K562 (cell line): ENCODE results near the gene PRKD1. TPM values are rescaled to one million over a fixed set of nuclear protein-coding genes. Genes with fewer than 3 reads are reported as not detected.

ENCODE experiments used
- ATAC-seq: fragments of 200-7000 bp; cut with Tn5 transposase; 3 replicates; pipeline ENCODE4 v1.9.1; 2020; ENCODE audit warnings: moderate library complexity
- BruUV-seq: library from RNA; stranded (reverse); fragments of 400-500 nt; replicated peaks from 2 replicates; lab custom pipeline; 2021; lab: Mats Ljungman, UMichigan
- CTCF ChIA-PET: fragments of 300-600 bp; formaldehyde crosslinking; extraction: SDS; loops from one replicate; lab custom pipeline; 2021; ENCODE audit warnings: low intra/inter-chr PET ratio; lab: Yijun Ruan, JAX
- POLR2A ChIA-PET: fragments of 300-600, 350-650 bp; sonication (Branson Sonifier 250); formaldehyde crosslinking; extraction: SDS; loops from one replicate; lab custom pipeline; 2021; ENCODE audit warnings: antibody characterized with exemption, inconsistent platforms; lab: Yijun Ruan, JAX
- DNase-seq, 4 experiments: peaks; one replicate each; pipeline versions ENCODE4 v3.0.0 to v3.0.0-alpha.2; 2011 to 2018; ENCODE audit warnings: low spot score in 3 of 4, mixed read lengths in 3 of 4; ENCODE audit errors: extremely low read depth in 1 of 4
- FAIRE-seq: peaks from 2 replicates; lab custom pipeline; 2011; peaks lifted over from hg19 to GRCh38; lab: Jason Lieb, UNC
- H2AFZ ChIP-seq: 2 replicates; pipeline ENCODE4 v1.6.0; 2011; ENCODE audit warnings: low read depth, low read length, control low read depth, inconsistent platforms
- H3K27ac ChIP-seq: fragments of 200-600 bp; 3 replicates; pipeline ENCODE4 v1.8.0; 2011; ENCODE audit warnings: low read depth, mild to moderate bottlenecking, control low read depth, inconsistent platforms, low read length, moderate library complexity, mixed read lengths; ENCODE audit errors: extremely low read depth
- H3K27me3 ChIP-seq, 2 experiments: fragments of 300-600 bp in 1 of 2; 2 replicates in 1 of 2; 3 replicates in 1 of 2; pipeline versions ENCODE4 v1.6.0 to v1.8.0; 2011; ENCODE audit warnings: inconsistent platforms in 2 of 2, low read length in 2 of 2, mild to moderate bottlenecking in 1 of 2, mixed read lengths in 1 of 2, moderate library complexity in 1 of 2; ENCODE audit not compliant: control insufficient read depth in 2 of 2, insufficient read depth in 2 of 2
- H3K36me3 ChIP-seq: fragments of 300-600 bp; 3 replicates; pipeline ENCODE4 v1.8.0; 2011; ENCODE audit warnings: mild to moderate bottlenecking, low read length, inconsistent platforms; ENCODE audit not compliant: control insufficient read depth, insufficient read depth
- H3K4me1 ChIP-seq, 2 experiments: fragments of 200-600 bp in 1 of 2; replicated peaks in 1 of 2; 2 replicates in 1 of 2; 3 replicates in 1 of 2; pipeline versions ENCODE4 v1.5.1 to v1.8.0; 2011; ENCODE audit warnings: inconsistent platforms in 2 of 2, low read length in 2 of 2, mild to moderate bottlenecking in 1 of 2, mixed read lengths in 1 of 2, moderate library complexity in 1 of 2; ENCODE audit not compliant: control insufficient read depth in 2 of 2, insufficient read depth in 2 of 2
- H3K4me2 ChIP-seq: 2 replicates; pipeline ENCODE4 v1.6.1; 2011; ENCODE audit warnings: low read length, control low read depth, inconsistent platforms, mixed read lengths; ENCODE audit not compliant: insufficient read depth
- H3K4me3 ChIP-seq: fragments of 200-600 bp; sonication (generic), shearing (Covaris generic); 2 replicates; pipeline ENCODE4 v1.5.1; 2016; ENCODE audit warnings: control low read depth, inconsistent platforms
- H3K79me2 ChIP-seq: fragments of 200-600 bp; 3 replicates; pipeline ENCODE4 v1.8.0; 2011; ENCODE audit warnings: low read length, inconsistent platforms; ENCODE audit not compliant: control insufficient read depth, insufficient read depth
- H3K9ac ChIP-seq, 2 experiments: 2 replicates each; pipeline versions ENCODE4 v1.6.0 to v1.6.1; 2011; ENCODE audit warnings: low read depth in 2 of 2, low read length in 2 of 2, control low read depth in 1 of 2, inconsistent platforms in 1 of 2, mild to moderate bottlenecking in 1 of 2, mixed read lengths in 1 of 2; ENCODE audit not compliant: insufficient read depth in 1 of 2
- H3K9me1 ChIP-seq: one replicate; pipeline ENCODE4 v1.6.0; 2011; ENCODE audit warnings: inconsistent platforms, mild to moderate bottlenecking, low read length, moderate library complexity; ENCODE audit not compliant: control insufficient read depth, insufficient read depth
- H3K9me3 ChIP-seq: replicated peaks from 2 replicates; pipeline ENCODE4 v1.5.1; 2011; ENCODE audit warnings: low read depth, low read length, inconsistent platforms; ENCODE audit not compliant: control insufficient read depth, insufficient read depth
- H4K20me1 ChIP-seq: replicated peaks from 2 replicates; pipeline ENCODE4 v1.6.1; 2011; ENCODE audit warnings: low read length, inconsistent platforms, mixed read lengths; ENCODE audit not compliant: control insufficient read depth, insufficient read depth
- ARHGAP35 ChIP-seq: fragments of 450-650 bp; IDR thresholded peaks from 2 replicates; pipeline ENCODE4 v1.6.1; 2018; ENCODE audit not compliant: partially characterized antibody
- CBX5 ChIP-seq: IDR thresholded peaks from 2 replicates; pipeline ENCODE4 v1.6.1; 2014; ENCODE audit warnings: low read depth, borderline replicate concordance
- EP400 ChIP-seq: fragments of 450-650 bp; IDR thresholded peaks from 2 replicates; pipeline ENCODE4 v1.6.1; 2017; ENCODE audit warnings: antibody characterized with exemption, mild to moderate bottlenecking, moderate library complexity
- HMBOX1 ChIP-seq: sonication (generic); IDR thresholded peaks from 2 replicates; pipeline ENCODE4 v1.6.1; 2016
- ZNF592 ChIP-seq: fragments of 450-650 bp; IDR thresholded peaks from 2 replicates; pipeline ENCODE4 v1.6.1; 2017; ENCODE audit warnings: antibody characterized with exemption, mild to moderate bottlenecking
- WGBS: fragments of 100-300 bp; shearing (Covaris generic); methylation state at CpG from one replicate; pipeline ENCODE4 v1.1.6; 2016; ENCODE audit warnings: low coverage, mixed read lengths; ENCODE audit not compliant: insufficient coverage; ENCODE audit errors: missing lambda C conversion rate; 5-methylcytosine and 5-hydroxymethylcytosine counted together
- in situ Hi-C: fragments of 300-500 bp; cut with MboI; formaldehyde crosslinking; loops from 4 replicates; pipeline ENCODE4 v1.15.0; 2018; ENCODE audit warnings: inconsistent platforms, mixed read lengths
- intact Hi-C: fragments of 100-400 bp; cut with micrococcal nuclease; formaldehyde crosslinking; loops from 2 replicates; pipeline ENCODE4 v1.14.2; 2022
- polyA plus RNA-seq, 8 experiments: library from polyadenylated mRNA; depleted of rRNA in 4 of 8; stranded (reverse) in 5 of 8; unstranded in 3 of 8; fragments of >200 nt; fragmentation: Nextera tagmentation in 2 of 8; fragmentation: Illumina TruSeq in 1 of 8; extraction: Ambion mirVana in 2 of 8; extraction: Trizol in 1 of 8; gene quantifications; 2 replicates each; pipeline versions ENCODE4 v1.2.1 to v1.2.3, GENCODE V29; 2011 to 2014; ENCODE audit warnings: inconsistent platforms in 1 of 8, missing spikeins in 1 of 8
- total RNA-seq, 7 experiments: library from RNA; depleted of rRNA in 6 of 7; stranded (reverse); fragments of >200 nt in 6 of 7; fragmentation: Illumina TruSeq in 2 of 7; extraction: Trizol in 2 of 7; gene quantifications; 2 replicates each; pipeline versions ENCODE4 v1.2.1 to v1.2.3, GENCODE V29; 2011 to 2021; ENCODE audit warnings: low replicate concordance in 1 of 7

Gene PRKD1
- total and polyA plus RNA-seq, 9 of the 15 experiments (the other 6 are each of a cell fraction or from before 2014, with no cell fraction given): 0.04 to 0.25 (median 0.13) TPM; not detected in 1

- no peak for TF ChIP-seq ZNF592
- no peak for TF ChIP-seq ARHGAP35
- no peak for TF ChIP-seq CBX5
- TF ChIP-seq, all 486 proteins: peak for 0
Observed at GRCh38 chr14:29918981-29919380, 8.7 kb downstream of the PRKD1 start (continued).

GRCh38 chr14:29913566-29913965 lies 14.1 kb downstream of the PRKD1 start:
- DNase-seq: no peak
- Histone ChIP-seq H3K4me2 (no peak overlapping the region), H3K4me1 (no peaks in the 10 kb centered on the region), H3K36me3 (no peaks in the 10 kb centered on the region), H3K9ac (no peak overlapping the region), H3K27ac (no peak overlapping the region), H3K4me3 (no peak overlapping the region), H3K9me3 (no peaks in the 10 kb centered on the region), H4K20me1 (no peaks in the 10 kb centered on the region), H2AFZ (no peak overlapping the region), H3K9me1 (no peaks in the 10 kb centered on the region), H3K27me3 (no peaks in the 10 kb centered on the region), H3K79me2 (no peaks in the 10 kb centered on the region)
- ChIA-PET POLR2A (no interaction called here), CTCF (no interaction called here)
- in situ Hi-C loops (no loop called here), intact Hi-C loops (no loop called here)
- ATAC-seq: no peak
- 0% methylated on average over 5 of the region's 5 CpGs for WGBS
- no TSS peak for BruUV-seq
- no peak for FAIRE-seq
- TF ChIP-seq EP400 (no peak), HMBOX1 (peak; percentile 46; the same call in 1 of the 2 replicates)
